Fibroblast of pulmonary artery (primary cell): ENCODE data around the gene GALNT2.

ENCODE experiments used
- DNase-seq: peaks from one replicate; pipeline ENCODE4 v3.0.0-alpha.2; 2010; ENCODE audit warnings: low read depth
- H3K4me3 ChIP-seq: replicated peaks from 2 replicates; pipeline ENCODE4 v1.5.1; 2011; ENCODE audit warnings: low read depth, mild to moderate bottlenecking, control low read depth, low read length, moderate library complexity
- TF ChIP-seq, protein P1 (sequence below): IDR thresholded peaks from 2 replicates; pipeline ENCODE4 v1.5.1; 2011; ENCODE audit warnings: mild to moderate bottlenecking, control low read depth, low read length, inconsistent platforms; ENCODE audit errors: missing control alignments

GALNT2 gene

DNA sequence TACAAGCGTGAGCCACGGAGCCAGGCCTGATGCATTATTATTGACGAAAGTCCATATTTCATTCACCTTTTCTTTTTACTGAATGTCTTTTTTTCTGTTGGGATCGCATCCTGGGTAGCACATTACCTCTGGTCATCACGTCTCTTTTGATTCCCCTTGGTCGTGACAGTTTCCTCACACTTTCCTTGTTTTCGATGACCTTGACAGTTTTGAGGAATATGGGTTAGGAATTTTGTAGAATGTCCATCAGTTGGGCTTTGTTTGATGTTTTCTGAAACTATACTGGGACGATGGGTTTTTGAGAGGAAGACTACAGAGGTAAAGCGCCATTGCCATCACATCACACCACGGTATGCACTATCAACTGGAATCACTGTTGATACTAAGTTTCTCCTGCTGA is 26.6 kb upstream of the GALNT2 start:
- TF ChIP-seq, protein P1, sequence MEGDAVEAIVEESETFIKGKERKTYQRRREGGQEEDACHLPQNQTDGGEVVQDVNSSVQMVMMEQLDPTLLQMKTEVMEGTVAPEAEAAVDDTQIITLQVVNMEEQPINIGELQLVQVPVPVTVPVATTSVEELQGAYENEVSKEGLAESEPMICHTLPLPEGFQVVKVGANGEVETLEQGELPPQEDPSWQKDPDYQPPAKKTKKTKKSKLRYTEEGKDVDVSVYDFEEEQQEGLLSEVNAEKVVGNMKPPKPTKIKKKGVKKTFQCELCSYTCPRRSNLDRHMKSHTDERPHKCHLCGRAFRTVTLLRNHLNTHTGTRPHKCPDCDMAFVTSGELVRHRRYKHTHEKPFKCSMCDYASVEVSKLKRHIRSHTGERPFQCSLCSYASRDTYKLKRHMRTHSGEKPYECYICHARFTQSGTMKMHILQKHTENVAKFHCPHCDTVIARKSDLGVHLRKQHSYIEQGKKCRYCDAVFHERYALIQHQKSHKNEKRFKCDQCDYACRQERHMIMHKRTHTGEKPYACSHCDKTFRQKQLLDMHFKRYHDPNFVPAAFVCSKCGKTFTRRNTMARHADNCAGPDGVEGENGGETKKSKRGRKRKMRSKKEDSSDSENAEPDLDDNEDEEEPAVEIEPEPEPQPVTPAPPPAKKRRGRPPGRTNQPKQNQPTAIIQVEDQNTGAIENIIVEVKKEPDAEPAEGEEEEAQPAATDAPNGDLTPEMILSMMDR: no peak
- DNase-seq: no peak
- H3K4me3 ChIP-seq: no peak overlapping the region

DNA sequence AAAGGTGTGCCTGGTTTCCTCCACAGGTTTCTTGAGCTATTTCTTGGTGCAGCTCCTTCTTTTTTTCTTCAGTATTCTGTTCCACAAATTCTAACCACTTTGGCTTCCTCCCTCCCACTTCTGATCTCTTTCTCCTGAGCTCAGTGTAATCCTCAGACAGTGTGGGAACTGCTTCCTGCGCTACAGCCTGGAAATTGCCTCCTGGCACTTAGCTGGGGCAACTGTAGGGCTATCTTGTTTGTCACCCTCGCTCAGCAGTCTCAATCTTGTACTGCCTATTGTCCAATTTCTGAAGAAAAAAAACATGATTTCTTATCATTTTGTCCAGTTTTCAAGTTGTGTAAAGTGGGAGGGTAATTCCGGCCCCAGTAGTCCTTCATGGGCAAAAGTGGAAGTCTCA is 24.0 kb upstream of the GALNT2 start:
- TF ChIP-seq, protein P1: no peak
- no peak for DNase-seq
- H3K4me3 ChIP-seq: no peak overlapping the region

DNA sequence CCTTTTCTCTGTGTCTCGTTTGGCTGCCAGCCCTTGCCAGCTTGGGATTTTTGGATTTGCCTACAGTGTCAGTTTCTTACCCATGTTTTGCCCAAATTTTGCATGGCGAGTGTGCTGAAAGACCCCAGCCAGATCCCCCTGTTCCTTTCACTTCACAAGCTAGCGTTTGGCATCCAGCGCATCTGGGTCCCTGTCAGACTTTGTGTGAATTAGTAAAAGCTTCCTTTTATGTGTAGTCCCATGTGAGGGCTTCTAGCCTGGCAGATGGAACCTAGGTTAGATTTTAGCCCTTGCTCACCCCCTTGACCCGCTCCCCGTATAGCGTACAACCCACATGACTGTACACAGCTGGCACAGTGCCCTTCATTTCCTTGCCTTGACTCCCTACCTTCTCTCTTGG is 22.3 kb upstream of the GALNT2 start:
- H3K4me3 ChIP-seq: no peak overlapping the region
- TF ChIP-seq, protein P1: no peak
- DNase-seq: no peak

DNA sequence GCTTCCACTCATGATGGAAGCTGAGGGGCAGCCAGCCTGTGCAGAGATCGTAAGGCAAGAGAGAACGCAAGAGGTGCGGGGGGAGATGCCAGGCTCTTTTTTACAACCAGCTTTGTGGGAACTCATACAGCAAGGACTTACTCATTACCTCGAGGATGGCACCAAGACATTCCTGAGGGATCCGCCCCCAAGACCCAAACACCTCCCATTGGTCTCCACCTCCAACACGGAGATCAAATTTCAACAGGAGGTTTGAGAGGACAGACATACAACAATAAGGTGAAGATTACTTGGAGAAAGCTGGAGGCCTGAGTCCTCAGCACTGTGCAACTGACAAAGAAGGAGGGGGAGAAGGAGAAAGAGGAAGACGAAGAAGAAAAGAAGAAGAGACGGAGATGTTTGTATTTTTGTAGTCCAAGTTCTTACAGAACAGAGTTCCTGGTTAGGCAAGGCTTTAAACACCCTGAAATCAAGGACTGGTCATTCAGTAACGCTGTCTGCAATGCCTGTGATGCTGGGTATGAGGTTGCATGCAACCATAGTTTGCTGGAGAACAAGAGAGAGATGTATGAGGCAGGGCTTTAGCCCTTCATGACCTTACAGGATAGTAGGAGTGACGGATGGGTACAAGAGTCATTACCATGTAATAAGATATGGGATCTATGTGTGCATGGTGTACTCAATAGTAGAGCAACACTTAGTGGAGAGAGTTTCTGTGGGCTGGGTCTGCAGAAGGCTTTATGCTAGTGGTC is 19.7 kb upstream of the GALNT2 start:
- TF ChIP-seq, protein P1: no peak

DNA sequence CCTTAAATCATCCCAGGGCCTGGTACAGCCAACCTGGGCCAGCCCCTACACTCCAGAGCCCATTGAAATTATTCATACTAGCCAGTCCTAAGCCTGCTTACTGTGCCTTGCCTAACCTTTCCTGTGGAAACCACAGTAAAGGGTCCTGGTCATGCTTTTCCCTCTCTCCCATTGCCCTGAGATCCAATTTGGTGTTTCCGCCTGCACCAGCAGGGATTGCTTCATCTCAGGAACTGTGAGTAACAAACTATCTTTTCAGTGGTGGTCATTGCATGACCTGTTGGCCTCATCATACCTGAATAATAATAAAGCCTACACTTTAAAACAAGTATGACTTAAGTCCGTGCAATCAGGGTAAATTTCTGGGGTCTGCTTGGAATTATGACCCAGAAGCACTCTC is 18.7 kb upstream of the GALNT2 start:
- DNase-seq: no peak
- no peak overlapping the region for H3K4me3 ChIP-seq
- TF ChIP-seq, protein P1: no peak

More for the DNA sequence above, 19.7 kb upstream of the GALNT2 start:
- H3K4me3 ChIP-seq: no peak overlapping the region
- DNase-seq: peak; percentile 17

DNA sequence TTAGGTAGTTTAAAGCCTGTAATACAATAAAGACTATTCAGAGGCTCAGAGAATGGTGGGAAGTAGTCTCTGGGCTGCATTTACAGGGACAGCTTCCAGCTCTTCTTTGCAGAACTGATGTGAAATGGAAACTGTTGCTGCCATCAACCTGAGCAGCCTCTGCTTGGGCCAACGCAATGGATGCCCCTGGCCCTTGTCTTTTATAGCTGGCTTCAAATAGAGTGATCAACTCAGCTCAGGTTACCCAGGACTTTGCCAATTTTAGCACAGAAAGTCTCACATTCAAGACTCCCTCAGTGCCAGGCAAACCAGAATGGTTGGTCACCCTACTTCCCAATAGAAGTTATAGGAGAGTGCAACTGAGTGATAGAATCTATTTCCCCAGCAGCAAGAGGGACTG is 18.1 kb upstream of the GALNT2 start:
- no peak for DNase-seq
- H3K4me3 ChIP-seq: no peak overlapping the region
- TF ChIP-seq, protein P1: no peak

DNA sequence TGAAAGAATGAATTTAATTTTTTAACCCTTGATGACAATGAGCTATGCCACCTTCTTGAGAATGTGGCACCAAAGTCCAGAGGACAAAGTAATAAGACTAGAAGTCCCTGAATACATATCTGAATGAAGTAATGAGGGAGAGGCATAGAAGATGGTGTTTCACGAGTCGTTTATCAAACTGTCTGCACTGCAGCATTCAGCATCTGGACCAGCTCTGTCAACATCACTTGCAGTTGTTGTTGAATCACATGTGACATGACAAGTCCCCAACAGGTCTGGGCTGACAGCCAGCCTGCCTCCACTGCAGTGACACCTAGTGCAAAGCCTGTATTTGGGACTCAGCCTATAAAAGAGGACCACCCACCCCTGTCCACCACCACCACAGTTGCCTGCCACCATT is 17.3 kb upstream of the GALNT2 start:
- TF ChIP-seq, protein P1: no peak
- DNase-seq: no peak
- H3K4me3 ChIP-seq: no peak overlapping the region
